K562 (cell line): ENCODE data around the gene MPDU1. TPM values are rescaled to one million over a fixed set of nuclear protein-coding genes. Genes with fewer than 3 reads are reported as not detected.

Experiments
- ARNT ChIP-seq, 2 experiments: fragments of 450-650 bp; IDR thresholded peaks; 2 replicates each; pipeline ENCODE4 v1.6.1; 2016; ENCODE audit warnings: mild to moderate bottlenecking in 1 of 2
- BDP1 ChIP-seq: IDR thresholded peaks from 3 replicates; pipeline ENCODE4 v1.6.1; 2011; ENCODE audit not compliant: insufficient read length, insufficient read depth
- HMGN3 ChIP-seq: IDR thresholded peaks from 2 replicates; pipeline ENCODE4 v1.6.1; 2011; ENCODE audit warnings: borderline replicate concordance, low read depth, mild to moderate bottlenecking, mixed read lengths, low read length; ENCODE audit not compliant: insufficient read length; ENCODE audit errors: extremely low read depth
- MAFG ChIP-seq: fragments of 450-650 bp; conservative IDR thresholded peaks from 2 replicates; pipeline ENCODE4 v1.6.1; 2016; ENCODE audit warnings: missing genetic modification characterization, missing compliant biosample characterization
- MAFK ChIP-seq: IDR thresholded peaks from 2 replicates; pipeline ENCODE4 v1.6.1; 2011; ENCODE audit warnings: low read length, improper control_type of control experiment
- MCM7 ChIP-seq, 2 experiments: fragments of 450-650 bp; IDR thresholded peaks; 2 replicates each; pipeline ENCODE4 v1.6.1; 2016 to 2018
- PTBP1 ChIP-seq: fragments of 200-400 bp; formaldehyde crosslinking; IDR thresholded peaks from 2 replicates; pipeline ENCODE4 v1.6.1; 2017; ENCODE audit warnings: low read depth, low read length
- REST ChIP-seq, 2 experiments: fragments of 450-650 bp; formaldehyde crosslinking in 1 of 2; IDR thresholded peaks; 2 replicates each; pipeline versions ENCODE4 v1.4.0 to v1.6.1; 2014 to 2020; ENCODE audit warnings: mild to moderate bottlenecking in 2 of 2, borderline replicate concordance in 1 of 2, low read depth in 1 of 2
- ZNF444 ChIP-seq: fragments of 250-450 bp; sonication (Bioruptor Pico); IDR thresholded peaks from 2 replicates; pipeline ENCODE4 v1.4.0; 2020; ENCODE audit warnings: mild to moderate bottlenecking, moderate library complexity
- ZNF586 ChIP-seq: fragments of 450-650 bp; formaldehyde crosslinking; conservative IDR thresholded peaks from 2 replicates; pipeline ENCODE4 v1.4.0; 2020; ENCODE audit warnings: mild to moderate bottlenecking, moderate library complexity
- ZNF696 ChIP-seq: fragments of 250-450 bp; sonication (Bioruptor Pico); conservative IDR thresholded peaks from 2 replicates; pipeline ENCODE4 v1.4.0; 2020; ENCODE audit warnings: mild to moderate bottlenecking, moderate library complexity
- polyA plus RNA-seq, 8 experiments: library from polyadenylated mRNA; depleted of rRNA in 4 of 8; stranded (reverse) in 5 of 8; unstranded in 3 of 8; fragments of >200 nt; fragmentation: Nextera tagmentation in 2 of 8; fragmentation: Illumina TruSeq in 1 of 8; extraction: Ambion mirVana in 2 of 8; extraction: Trizol in 1 of 8; gene quantifications; 2 replicates each; pipeline versions ENCODE4 v1.2.1 to v1.2.3, GENCODE V29; 2011 to 2014; ENCODE audit warnings: inconsistent platforms in 1 of 8, missing spikeins in 1 of 8
- total RNA-seq, 7 experiments: library from RNA; depleted of rRNA in 6 of 7; stranded (reverse); fragments of >200 nt in 6 of 7; fragmentation: Illumina TruSeq in 2 of 7; extraction: Trizol in 2 of 7; gene quantifications; 2 replicates each; pipeline versions ENCODE4 v1.2.1 to v1.2.3, GENCODE V29; 2011 to 2021; ENCODE audit warnings: low replicate concordance in 1 of 7
- TF ChIP-seq, protein P1 (sequence below): fragments of 150-350 bp; conservative IDR thresholded peaks from 2 replicates; pipeline ENCODE4 v1.6.1; 2014; ENCODE audit warnings: low read length

Gene MPDU1
- total and polyA plus RNA-seq, 9 of the 15 experiments (the other 6 are each of a cell fraction or from before 2014, with no cell fraction given): 4.9 to 179 (median 77.1) TPM

- TF ChIP-seq REST (IDR thresholded peaks at IDR 0.05; ENCODE audit: borderline replicate concordance) (no peak), REST (CRISPR knock-in tag; IDR thresholded peaks at IDR 0.05; ENCODE audit: low read depth) (no peak), HMGN3 (no peak), MAFK (no peak), ZNF696 (CRISPR knock-in tag) (no peak), ZNF586 (no peak), ARNT (IDR thresholded peaks at IDR 0.05) (no peak; a peak in 1 of 4 replicates), PTBP1 (no peak), MCM7 (IDR thresholded peaks at IDR 0.05) (no peak), BDP1 (no peak), ZNF444 (CRISPR knock-in tag) (no peak), MAFG (tag) (no peak)
- TF ChIP-seq, protein P1, sequence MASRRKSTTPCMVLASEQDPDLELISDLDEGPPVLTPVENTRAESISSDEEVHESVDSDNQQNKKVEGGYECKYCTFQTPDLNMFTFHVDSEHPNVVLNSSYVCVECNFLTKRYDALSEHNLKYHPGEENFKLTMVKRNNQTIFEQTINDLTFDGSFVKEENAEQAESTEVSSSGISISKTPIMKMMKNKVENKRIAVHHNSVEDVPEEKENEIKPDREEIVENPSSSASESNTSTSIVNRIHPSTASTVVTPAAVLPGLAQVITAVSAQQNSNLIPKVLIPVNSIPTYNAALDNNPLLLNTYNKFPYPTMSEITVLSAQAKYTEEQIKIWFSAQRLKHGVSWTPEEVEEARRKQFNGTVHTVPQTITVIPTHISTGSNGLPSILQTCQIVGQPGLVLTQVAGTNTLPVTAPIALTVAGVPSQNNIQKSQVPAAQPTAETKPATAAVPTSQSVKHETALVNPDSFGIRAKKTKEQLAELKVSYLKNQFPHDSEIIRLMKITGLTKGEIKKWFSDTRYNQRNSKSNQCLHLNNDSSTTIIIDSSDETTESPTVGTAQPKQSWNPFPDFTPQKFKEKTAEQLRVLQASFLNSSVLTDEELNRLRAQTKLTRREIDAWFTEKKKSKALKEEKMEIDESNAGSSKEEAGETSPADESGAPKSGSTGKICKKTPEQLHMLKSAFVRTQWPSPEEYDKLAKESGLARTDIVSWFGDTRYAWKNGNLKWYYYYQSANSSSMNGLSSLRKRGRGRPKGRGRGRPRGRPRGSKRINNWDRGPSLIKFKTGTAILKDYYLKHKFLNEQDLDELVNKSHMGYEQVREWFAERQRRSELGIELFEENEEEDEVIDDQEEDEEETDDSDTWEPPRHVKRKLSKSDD: peak; percentile 84; the same call in 1 of the 2 replicates
Measured at GRCh38 chr17:7583253-7584109, at the start of gene MPDU1 (continued).
